Measurements from ENCODE around the gene ZBTB17. TPM values are rescaled to one million over a fixed set of nuclear protein-coding genes. Genes with fewer than 3 reads are reported as not detected.

The ZBTB17 gene
- total RNA-seq, 3 donors from 2014 or later, result 21.9 to 40.3 (median 38.5) TPM

DNA sequence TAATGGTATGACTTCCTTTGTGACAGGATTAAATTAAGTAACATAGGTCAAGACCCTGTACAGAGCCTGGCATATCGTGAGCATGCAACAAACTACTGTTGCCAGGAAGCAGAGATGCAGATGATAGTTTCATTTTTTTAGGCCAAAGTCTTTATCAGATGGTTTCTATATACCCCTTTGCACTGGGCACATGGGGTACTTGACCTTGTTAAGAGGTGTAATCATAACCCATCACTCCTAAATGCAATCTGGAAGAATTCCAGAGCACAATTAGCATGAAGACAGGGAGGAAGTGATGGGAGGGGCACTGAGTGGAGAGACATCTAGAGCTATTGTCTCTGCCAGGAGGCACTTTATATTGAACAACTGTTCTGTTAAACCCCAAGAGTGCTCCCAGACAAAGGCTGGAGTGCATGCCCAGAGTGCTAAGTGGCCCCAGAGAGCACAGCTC is 22.1 kb downstream of the ZBTB17 start:
- Histone ChIP-seq H3K9me3 (no peaks in the 10 kb centered on the region), H3K27ac (no peak overlapping the region), H3K36me3 (no peaks in the 10 kb centered on the region), H3K4me3 (no peak overlapping the region), H3K27me3 (no peaks in the 10 kb centered on the region), H3K4me1 (peaks cover 18 to 19% of the 10 kb centered on the region in 2 donors)
- intact Hi-C loops (cut with DNase I; ENCODE audit: low total_unique reads), result loop anchor here (10.0 kb wide), 2 partner anchors 979 to 1719 kb away; no protein-coding TSS in a partner anchor
- DNase-seq (ENCODE audit: low spot score in 2 of 2), result no peak
- TF ChIP-seq, protein P1, sequence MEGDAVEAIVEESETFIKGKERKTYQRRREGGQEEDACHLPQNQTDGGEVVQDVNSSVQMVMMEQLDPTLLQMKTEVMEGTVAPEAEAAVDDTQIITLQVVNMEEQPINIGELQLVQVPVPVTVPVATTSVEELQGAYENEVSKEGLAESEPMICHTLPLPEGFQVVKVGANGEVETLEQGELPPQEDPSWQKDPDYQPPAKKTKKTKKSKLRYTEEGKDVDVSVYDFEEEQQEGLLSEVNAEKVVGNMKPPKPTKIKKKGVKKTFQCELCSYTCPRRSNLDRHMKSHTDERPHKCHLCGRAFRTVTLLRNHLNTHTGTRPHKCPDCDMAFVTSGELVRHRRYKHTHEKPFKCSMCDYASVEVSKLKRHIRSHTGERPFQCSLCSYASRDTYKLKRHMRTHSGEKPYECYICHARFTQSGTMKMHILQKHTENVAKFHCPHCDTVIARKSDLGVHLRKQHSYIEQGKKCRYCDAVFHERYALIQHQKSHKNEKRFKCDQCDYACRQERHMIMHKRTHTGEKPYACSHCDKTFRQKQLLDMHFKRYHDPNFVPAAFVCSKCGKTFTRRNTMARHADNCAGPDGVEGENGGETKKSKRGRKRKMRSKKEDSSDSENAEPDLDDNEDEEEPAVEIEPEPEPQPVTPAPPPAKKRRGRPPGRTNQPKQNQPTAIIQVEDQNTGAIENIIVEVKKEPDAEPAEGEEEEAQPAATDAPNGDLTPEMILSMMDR (IDR thresholded peaks at IDR 0.05), result no peak
- TF ChIP-seq POLR2A (IDR thresholded peaks at IDR 0.05) (no peak), POLR2AphosphoS5 (IDR thresholded peaks at IDR 0.05) (no peak)

DNA sequence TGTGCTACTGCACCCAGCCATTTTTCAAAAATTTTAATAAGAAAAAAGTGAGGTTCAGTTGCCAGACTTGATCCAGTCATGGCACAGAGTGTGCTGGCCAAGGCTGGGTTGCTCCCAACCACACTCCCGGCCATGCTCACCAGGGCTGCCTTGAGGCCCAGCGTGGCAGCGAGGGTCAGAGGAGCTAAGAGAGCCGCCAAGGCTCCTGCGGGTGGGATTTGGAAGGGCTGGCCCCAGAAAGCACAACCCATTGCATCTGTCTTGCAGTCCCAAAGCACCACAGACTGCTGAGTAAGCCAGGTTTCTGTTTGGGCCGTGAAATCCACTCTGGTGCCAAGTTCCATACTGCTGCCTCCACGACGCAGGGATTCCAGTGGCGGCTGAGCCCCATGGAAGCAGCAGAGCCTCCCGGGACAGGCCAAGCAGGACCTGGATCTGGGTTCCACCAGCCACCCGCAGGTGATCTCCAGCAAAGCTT is 22.6 kb downstream of the ZBTB17 start:
- no peak overlapping the region for H3K4me3 ChIP-seq
- no peaks in the 10 kb centered on the region for H3K36me3 ChIP-seq
- peaks cover 19% of the 10 kb centered on the region in 2 donors for H3K4me1 ChIP-seq
- intact Hi-C loops (cut with DNase I; ENCODE audit: low total_unique reads), result loop anchor here (10.0 kb wide), 2 partner anchors 979 to 1719 kb away; no protein-coding TSS in a partner anchor
- TF ChIP-seq POLR2AphosphoS5 (IDR thresholded peaks at IDR 0.05) (no peak), POLR2A (IDR thresholded peaks at IDR 0.05) (no peak)
- TF ChIP-seq, protein P1 (IDR thresholded peaks at IDR 0.05), result no peak
- no peak overlapping the region for H3K27ac ChIP-seq
- DNase-seq (ENCODE audit: low spot score in 2 of 2), result no peak
- no peaks in the 10 kb centered on the region for H3K9me3 ChIP-seq
- H3K27me3 ChIP-seq, result no peaks in the 10 kb centered on the region

DNA sequence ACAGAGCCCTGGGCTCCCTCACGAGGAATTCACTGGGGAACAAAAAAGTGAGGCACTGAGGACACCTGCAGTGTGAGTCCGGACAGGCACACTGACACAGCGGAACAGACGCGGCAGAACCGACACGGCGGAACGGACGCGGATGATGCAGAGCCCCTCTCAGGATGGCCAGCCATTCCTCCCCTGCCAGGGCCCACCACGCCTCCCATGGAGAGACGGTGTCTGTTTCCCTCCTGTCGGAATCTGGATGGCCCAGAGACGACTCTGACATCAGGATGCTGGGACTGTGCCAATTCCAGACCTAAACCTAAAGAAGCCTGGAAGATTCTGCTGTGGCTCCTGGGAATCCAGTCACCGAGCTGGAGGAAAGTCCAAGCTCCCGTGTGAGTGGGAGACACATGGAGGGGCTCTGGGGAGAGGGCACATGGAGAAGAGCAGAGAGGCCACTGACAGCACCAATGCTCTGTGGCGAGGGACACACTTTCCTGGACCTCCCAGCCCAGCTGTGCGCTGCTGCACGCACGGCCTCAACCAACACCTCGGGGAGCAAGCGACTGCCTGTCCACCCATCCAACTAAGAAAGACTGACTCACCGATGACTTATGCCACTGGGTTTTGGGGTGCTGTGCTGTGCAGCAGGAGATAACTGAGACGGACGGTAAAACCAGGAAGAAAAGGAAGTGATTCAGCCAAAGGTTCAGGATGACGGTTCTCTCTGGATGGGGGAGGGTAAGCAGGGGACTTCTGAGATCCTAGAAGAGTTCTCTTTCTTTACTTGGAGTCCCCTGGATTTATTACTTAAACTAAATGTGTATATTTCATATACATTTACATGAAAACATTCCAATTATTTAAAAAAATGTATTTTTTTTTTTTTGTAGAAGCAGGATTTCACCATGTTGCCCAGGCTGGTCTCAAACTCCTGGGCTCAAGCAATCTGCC is 23.3 kb downstream of the ZBTB17 start:
- Histone ChIP-seq H3K27me3 (no peaks in the 10 kb centered on the region), H3K27ac (no peak overlapping the region), H3K36me3 (no peaks in the 10 kb centered on the region), H3K4me3 (no peak overlapping the region), H3K9me3 (no peaks in the 10 kb centered on the region), H3K4me1 (peaks cover 19% of the 10 kb centered on the region in 2 donors)
- TF ChIP-seq, protein P1 (IDR thresholded peaks at IDR 0.05), result no peak
- TF ChIP-seq POLR2AphosphoS5 (IDR thresholded peaks at IDR 0.05) (no peak), POLR2A (IDR thresholded peaks at IDR 0.05) (no peak)
- no peak for DNase-seq (ENCODE audit: low spot score in 2 of 2)
- intact Hi-C loops (cut with DNase I; ENCODE audit: low total_unique reads), result loop anchor here (10.0 kb wide), 2 partner anchors 978 to 1718 kb away; no protein-coding TSS in a partner anchor

DNA sequence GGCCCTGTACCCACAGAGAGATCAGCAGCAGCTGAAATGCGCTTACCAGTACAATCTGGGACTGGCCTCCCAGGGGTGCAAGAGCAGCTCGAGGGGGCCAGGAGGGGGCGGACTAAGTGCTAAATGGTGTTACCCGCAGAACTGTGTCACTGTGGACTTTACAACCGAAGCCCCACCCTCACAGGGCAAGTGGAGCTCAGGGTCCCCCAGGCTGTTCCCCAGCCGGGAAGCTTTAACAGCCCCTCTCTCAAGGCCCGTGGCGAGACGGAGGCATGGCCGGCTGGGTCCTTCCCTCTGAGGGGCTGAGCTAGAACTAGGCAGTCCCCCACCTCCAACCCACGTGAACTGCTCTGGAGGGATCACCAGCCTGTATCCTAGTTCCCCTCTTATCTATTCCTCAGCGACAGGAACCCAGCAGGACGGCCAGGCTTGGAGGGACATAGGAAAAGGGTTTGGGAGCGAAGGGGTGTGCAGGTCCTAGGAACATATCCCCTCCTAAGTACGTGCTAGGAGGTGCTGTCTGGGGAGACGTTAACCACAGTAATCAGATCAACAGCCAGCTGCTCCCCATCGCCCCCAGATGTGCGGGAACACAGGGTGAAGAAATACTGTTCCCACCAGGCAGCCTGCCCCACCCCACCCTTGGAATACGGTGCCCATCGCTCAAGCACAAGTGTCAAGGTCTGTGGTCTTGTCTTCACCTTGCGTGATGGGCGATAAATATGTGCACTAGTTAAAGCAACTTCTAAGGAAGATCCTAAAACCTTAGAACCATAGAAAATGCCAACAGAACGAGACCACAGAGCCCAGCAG is 24.4 kb downstream of the ZBTB17 start:
- H3K4me1 ChIP-seq, result peaks cover 19% of the 10 kb centered on the region in 2 donors
- TF ChIP-seq POLR2A (IDR thresholded peaks at IDR 0.05), result no peak
- no peaks in the 10 kb centered on the region for H3K9me3 ChIP-seq
- peak overlapping the region; percentile 87 to 95 for H3K27ac ChIP-seq
- no peaks in the 10 kb centered on the region for H3K27me3 ChIP-seq
- H3K4me3 ChIP-seq, result no peak overlapping the region
- no peaks in the 10 kb centered on the region for H3K36me3 ChIP-seq
- no peak for DNase-seq (ENCODE audit: low spot score in 2 of 2)
- intact Hi-C loops (cut with DNase I; ENCODE audit: low total_unique reads), result loop anchor here (10.0 kb wide), 2 partner anchors 977 to 1717 kb away; no protein-coding TSS in a partner anchor

DNA sequence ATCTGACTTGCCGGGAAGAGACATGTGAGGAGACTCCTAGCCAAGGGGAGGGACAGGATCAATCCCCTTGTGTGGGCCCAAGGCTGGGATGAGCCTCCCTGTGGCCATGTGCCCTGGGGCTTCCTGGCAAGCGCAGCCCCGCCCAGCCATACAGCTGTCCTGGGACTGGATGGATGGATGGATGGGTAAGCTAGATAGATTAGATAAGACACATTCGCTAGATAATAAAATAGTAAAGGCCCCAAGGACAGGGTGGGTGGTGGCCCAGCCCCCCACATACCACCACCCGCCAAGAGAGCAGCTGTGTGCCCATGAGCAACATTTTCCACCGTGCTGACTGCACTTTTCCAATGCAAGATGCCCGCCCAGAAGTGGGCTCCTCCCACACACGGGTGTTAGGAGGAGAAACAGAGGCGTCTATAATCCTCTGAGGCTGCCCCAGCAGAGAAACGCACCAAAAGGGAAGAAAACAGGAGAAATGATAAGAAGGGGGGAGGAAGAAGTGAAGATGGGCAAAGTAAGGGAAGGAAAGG is 25.1 kb downstream of the ZBTB17 start:
- Histone ChIP-seq H3K9me3 (no peaks in the 10 kb centered on the region), H3K27ac (peak overlapping the region; percentile 87 to 95), H3K4me3 (no peak overlapping the region), H3K36me3 (no peaks in the 10 kb centered on the region), H3K4me1 (peaks cover 19% of the 10 kb centered on the region in 2 donors), H3K27me3 (no peaks in the 10 kb centered on the region)
- DNase-seq (ENCODE audit: low spot score in 2 of 2), result no peak
- TF ChIP-seq POLR2A (IDR thresholded peaks at IDR 0.05), result no peak
- peak in 1 of 3 donors; percentile 19 for TF ChIP-seq POLR2AphosphoS5 (IDR thresholded peaks at IDR 0.05)
- intact Hi-C loops (cut with DNase I; ENCODE audit: low total_unique reads), result loop anchor here (10.0 kb wide), 2 partner anchors 976 to 1716 kb away; no protein-coding TSS in a partner anchor
